Activated CD4-positive, alpha-beta T cell treated with anti-CD3 and anti-CD28 coated beads for 36 hours (primary cell): ENCODE results near the gene RCOR2. TPM values are rescaled to one million over a fixed set of nuclear protein-coding genes. Genes with fewer than 3 reads are reported as not detected.
A peak's percentile ranks its signal among the peaks of the same experiment; 100 is the strongest.

Experiments
- ATAC-seq: fragments of 200-7000 bp; cut with Tn5 transposase; one replicate; pipeline ENCODE4 v1.10.0; 2021; ENCODE audit warnings: mild to moderate bottlenecking, moderate library complexity
- CTCF ChIA-PET: fragments of 350-600 bp; sonication (Branson Sonifier 250); formaldehyde crosslinking; loops from one replicate; lab custom pipeline; 2021; ENCODE audit warnings: antibody characterized with exemption; lab: Charles Lee
- POLR2A ChIA-PET: fragments of 350-600 bp; sonication (Branson Sonifier 250); formaldehyde crosslinking; loops from one replicate; lab custom pipeline; 2021; ENCODE audit warnings: antibody characterized with exemption, inconsistent platforms; lab: Charles Lee
- DNase-seq: peaks from one replicate; pipeline ENCODE4 v3.0.0-alpha.2; 2020
- H3K27ac Mint-ChIP-seq: one replicate; pipeline ENCODE4 v1.8.0; 2021; ENCODE audit warnings: mixed read lengths
- H3K27me3 Mint-ChIP-seq: one replicate; pipeline ENCODE4 v1.8.0; 2021; ENCODE audit warnings: mixed read lengths
- H3K36me3 Mint-ChIP-seq: one replicate; pipeline ENCODE4 v1.8.0; 2021; ENCODE audit warnings: low read depth, mixed read lengths
- H3K4me1 Mint-ChIP-seq: one replicate; pipeline ENCODE4 v1.8.0; 2021; ENCODE audit warnings: mixed read lengths
- H3K4me3 Mint-ChIP-seq: one replicate; pipeline ENCODE4 v1.8.0; 2021; ENCODE audit warnings: mild to moderate bottlenecking, moderate library complexity, mixed read lengths
- H3K9me3 Mint-ChIP-seq: one replicate; pipeline ENCODE4 v1.8.0; 2021; ENCODE audit warnings: low read depth, mixed read lengths
- intact Hi-C, 2 experiments: fragments of 100-400 bp; cut with DNase I in 1 of 2; cut with micrococcal nuclease in 1 of 2; formaldehyde crosslinking; loops; one replicate each; pipeline versions ENCODE4 v1.14.2 to v1.15.1; 2022 to 2024; cut with DNase I, micrococcal nuclease
- total RNA-seq, 2 experiments: library from RNA; stranded (reverse); gene quantifications; one replicate each; pipeline ENCODE4 v1.2.3, GENCODE V29; 2021

RCOR2 gene
- total RNA-seq, 2 experiments from 2014 or later, result 0.37 TPM

- ATAC-seq (no peak), DNase-seq (no peak)
- intact Hi-C loops, result no loop called here
- H3K9me3 Mint-ChIP-seq, result no peaks in the 10 kb centered on the region
- peaks cover 26% of the 10 kb centered on the region for H3K36me3 Mint-ChIP-seq
- no peak overlapping the region for H3K27ac Mint-ChIP-seq
- no peaks in the 10 kb centered on the region for H3K27me3 Mint-ChIP-seq
- ChIA-PET CTCF (interaction anchor here (0.5 to 2.4 kb wide), 8 partner anchors 11 to 221 kb away, joined by 3 to 23 read pairs (median 4); no protein-coding TSS in a partner anchor), POLR2A (no interaction called here)
- H3K4me1 Mint-ChIP-seq, result no peaks in the 10 kb centered on the region
- no peak overlapping the region for H3K4me3 Mint-ChIP-seq
Observed at GRCh38 chr11:63907063-63907462, 9.9 kb downstream of the RCOR2 start.

- ChIA-PET CTCF (interaction anchor here (0.5 to 2.4 kb wide), 9 partner anchors 11 to 176 kb away, joined by 3 to 23 read pairs (median 4); no protein-coding TSS in a partner anchor), POLR2A (no interaction called here)
- Mint-ChIP-seq H3K36me3 (peaks cover 31% of the 10 kb centered on the region), H3K4me1 (no peaks in the 10 kb centered on the region), H3K27me3 (no peaks in the 10 kb centered on the region), H3K27ac (no peak overlapping the region), H3K9me3 (no peaks in the 10 kb centered on the region), H3K4me3 (no peak overlapping the region)
- intact Hi-C loops, result loop anchor here (1.0 kb wide), 2 partner anchors 32 to 69 kb away; no protein-coding TSS in a partner anchor
- DNase-seq, result peak; percentile 79
- ATAC-seq, result peak; percentile 70
Observed at GRCh38 chr11:63906585-63906984, 10.4 kb downstream of the RCOR2 start.

GRCh38 chr11:63906087-63906486 lies 10.9 kb downstream of the RCOR2 start:
- Mint-ChIP-seq H3K4me3 (no peak overlapping the region), H3K9me3 (no peaks in the 10 kb centered on the region), H3K36me3 (peaks cover 34% of the 10 kb centered on the region), H3K27me3 (no peaks in the 10 kb centered on the region), H3K4me1 (no peaks in the 10 kb centered on the region), H3K27ac (no peak overlapping the region)
- POLR2A ChIA-PET, result no interaction called here
- intact Hi-C loops, result loop anchor here (1.0 kb wide), 2 partner anchors 32 to 69 kb away; no protein-coding TSS in a partner anchor
- no peak for ATAC-seq
- CTCF ChIA-PET, result interaction anchor here (0.5 to 2.4 kb wide), 6 partner anchors 12 to 177 kb away, joined by 3 to 23 read pairs (median 4); no protein-coding TSS in a partner anchor
- DNase-seq, result no peak

- CTCF ChIA-PET, result interaction anchor here (2.4 kb wide), 1 partner anchor 68 kb away, joined by 23 read pairs; no protein-coding TSS in a partner anchor
Observed at GRCh38 chr11:63905179-63905578, 11.8 kb downstream of the RCOR2 start.

GRCh38 chr11:63904743-63905142 lies 12.2 kb downstream of the RCOR2 start:
- CTCF ChIA-PET, result interaction anchor here (0.8 kb wide), 1 partner anchor 21 kb away, joined by 3 read pairs; no protein-coding TSS in a partner anchor
- no peak overlapping the region for H3K27ac Mint-ChIP-seq
- ATAC-seq, result no peak
- no peak for DNase-seq
- H3K4me3 Mint-ChIP-seq, result no peak overlapping the region
- H3K4me1 Mint-ChIP-seq, result no peaks in the 10 kb centered on the region
- H3K27me3 Mint-ChIP-seq, result no peaks in the 10 kb centered on the region
- POLR2A ChIA-PET, result no interaction called here
- no peaks in the 10 kb centered on the region for H3K9me3 Mint-ChIP-seq
- intact Hi-C loops, result no loop called here
- peaks cover 39% of the 10 kb centered on the region for H3K36me3 Mint-ChIP-seq

More at GRCh38 chr11:63905179-63905578, 11.8 kb downstream of the RCOR2 start:
- no peak overlapping the region for H3K4me3 Mint-ChIP-seq
- H3K27me3 Mint-ChIP-seq, result no peaks in the 10 kb centered on the region
- H3K36me3 Mint-ChIP-seq, result peaks cover 37% of the 10 kb centered on the region
- DNase-seq (no peak), ATAC-seq (no peak)
- no peaks in the 10 kb centered on the region for H3K4me1 Mint-ChIP-seq
- POLR2A ChIA-PET, result no interaction called here
- H3K27ac Mint-ChIP-seq, result no peak overlapping the region
- intact Hi-C loops, result no loop called here
- H3K9me3 Mint-ChIP-seq, result no peaks in the 10 kb centered on the region

- no peaks in the 10 kb centered on the region for H3K4me1 Mint-ChIP-seq
- H3K36me3 Mint-ChIP-seq, result peaks cover 47% of the 10 kb centered on the region
- no peak for DNase-seq
- ATAC-seq, result no peak
- no peak overlapping the region for H3K4me3 Mint-ChIP-seq
- CTCF ChIA-PET, result interaction anchor here (0.7 to 0.8 kb wide), 2 partner anchors 21 to 168 kb away, joined by 3 read pairs; no protein-coding TSS in a partner anchor
- intact Hi-C loops, result no loop called here
- H3K27ac Mint-ChIP-seq, result no peak overlapping the region
- no peaks in the 10 kb centered on the region for H3K27me3 Mint-ChIP-seq
- POLR2A ChIA-PET, result no interaction called here
- H3K9me3 Mint-ChIP-seq, result no peaks in the 10 kb centered on the region
Observed at GRCh38 chr11:63903884-63904283, 13.1 kb downstream of the RCOR2 start.

- no peak for DNase-seq
- H3K4me1 Mint-ChIP-seq, result no peaks in the 10 kb centered on the region
Observed at GRCh38 chr11:63901660-63902059, 15.3 kb downstream of the RCOR2 start.

GRCh38 chr11:63897459-63898146 lies 19.4 kb downstream of the RCOR2 start:
- CTCF ChIA-PET, result interaction anchor here (0.6 to 1.6 kb wide), 6 partner anchors 13 to 61 kb away, joined by 3 to 8 read pairs (median 4); no protein-coding TSS in a partner anchor
- no peak for ATAC-seq

More at GRCh38 chr11:63901660-63902059, 15.3 kb downstream of the RCOR2 start:
- Mint-ChIP-seq H3K4me3 (no peak overlapping the region), H3K9me3 (no peaks in the 10 kb centered on the region), H3K27me3 (no peaks in the 10 kb centered on the region), H3K36me3 (peaks cover 60% of the 10 kb centered on the region), H3K27ac (no peak overlapping the region)
- intact Hi-C loops, result loop anchor here in 1 of 2 experiments (1.0 kb wide), 1 partner anchor 64 kb away; no protein-coding TSS in a partner anchor
- ChIA-PET POLR2A (no interaction called here), CTCF (interaction anchor here (1.5 kb wide), 1 partner anchor 89 kb away, joined by 3 read pairs; no protein-coding TSS in a partner anchor)
- no peak for ATAC-seq

GRCh38 chr11:63896071-63896470 lies 20.9 kb downstream of the RCOR2 start:
- intact Hi-C loops, result no loop called here
- POLR2A ChIA-PET, result no interaction called here
- Mint-ChIP-seq H3K4me1 (peaks cover 25% of the 10 kb centered on the region), H3K9me3 (no peaks in the 10 kb centered on the region), H3K27ac (no peak overlapping the region), H3K4me3 (no peak overlapping the region), H3K36me3 (peaks cover 45% of the 10 kb centered on the region), H3K27me3 (no peaks in the 10 kb centered on the region)
- ATAC-seq, result no peak
- CTCF ChIA-PET, result interaction anchor here (0.9 kb wide), 1 partner anchor 45 kb away, joined by 3 read pairs; no protein-coding TSS in a partner anchor
- DNase-seq, result no peak

More at GRCh38 chr11:63897459-63898146, 19.4 kb downstream of the RCOR2 start:
- H3K27me3 Mint-ChIP-seq, result no peaks in the 10 kb centered on the region
- H3K9me3 Mint-ChIP-seq, result no peaks in the 10 kb centered on the region
- intact Hi-C loops, result no loop called here
- POLR2A ChIA-PET, result no interaction called here
- H3K27ac Mint-ChIP-seq, result no peak overlapping the region
- no peak overlapping the region for H3K4me3 Mint-ChIP-seq
- peaks cover 10% of the 10 kb centered on the region for H3K4me1 Mint-ChIP-seq
- DNase-seq, result no peak
- peaks cover 50% of the 10 kb centered on the region for H3K36me3 Mint-ChIP-seq

GRCh38 chr11:63893355-63893754 lies 23.6 kb downstream of the RCOR2 start:
- DNase-seq (no peak), ATAC-seq (no peak)
- Mint-ChIP-seq H3K9me3 (no peaks in the 10 kb centered on the region), H3K36me3 (peaks cover 29% of the 10 kb centered on the region), H3K4me3 (no peak overlapping the region), H3K4me1 (peaks cover 53% of the 10 kb centered on the region), H3K27me3 (no peaks in the 10 kb centered on the region), H3K27ac (no peak overlapping the region)
- ChIA-PET CTCF (interaction anchor here (2.5 kb wide), 1 partner anchor 56 kb away, joined by 7 read pairs; no protein-coding TSS in a partner anchor), POLR2A (no interaction called here)
- intact Hi-C loops, result no loop called here

GRCh38 chr11:63892228-63892627 lies 24.7 kb downstream of the RCOR2 start:
- ChIA-PET POLR2A (interaction anchor here (0.6 kb wide), 2 partner anchors 9 to 224 kb away, joined by 5 to 10 read pairs; no protein-coding TSS in a partner anchor), CTCF (interaction anchor here (0.5 to 2.5 kb wide), 2 partner anchors 33 to 55 kb away, joined by 3 to 7 read pairs; no protein-coding TSS in a partner anchor)
- DNase-seq (no peak), ATAC-seq (no peak)
- H3K27ac Mint-ChIP-seq, result no peak overlapping the region
- no peak overlapping the region for H3K4me3 Mint-ChIP-seq
- peaks cover 63% of the 10 kb centered on the region for H3K4me1 Mint-ChIP-seq
- intact Hi-C loops, result no loop called here
- no peaks in the 10 kb centered on the region for H3K27me3 Mint-ChIP-seq
- H3K9me3 Mint-ChIP-seq, result no peaks in the 10 kb centered on the region
- H3K36me3 Mint-ChIP-seq, result peaks cover 23% of the 10 kb centered on the region
